ENCODE measurements around the gene BRD3. TPM values are rescaled to one million over a fixed set of nuclear protein-coding genes. Genes with fewer than 3 reads are reported as not detected.
A peak's percentile ranks its signal among the peaks of the same experiment; 100 is the strongest.

The BRD3 gene
- total and polyA plus RNA-seq, 2 of the 8 experiments (the other 6 are each of a cell fraction or from before 2014, with no cell fraction given), result 31.0 to 82.7 TPM

GRCh38 chr9:133992780-133993634 is 74.8 kb downstream of the BRD3 start:
- peak overlapping the region; percentile 90 for H3K18ac ChIP-seq (ENCODE audit: extremely low read depth, low read length)
- H2BK120ac ChIP-seq (replicated peaks; ENCODE audit: low read depth, low read length), result no peak overlapping the region
- no peak for FAIRE-seq
- H3K4me3 ChIP-seq (ENCODE audit: extremely low read depth in 1 of 4, insufficient read depth in 2 of 4, low read depth in 3 of 4, low read length in 4 of 4), result peak overlapping the region; percentile 40 to 93 (median 67)
- H2BK12ac ChIP-seq (ENCODE audit: low read depth, low read length), result no peak overlapping the region
- H3K4me2 ChIP-seq (ENCODE audit: insufficient read depth in 1 of 2, low read depth in 2 of 2, low read length in 2 of 2), result peak overlapping the region; percentile 63 to 97
- H4K8ac ChIP-seq (ENCODE audit: extremely low read depth, insufficient read depth, low read length), result peak overlapping the region; percentile 75
- no peak overlapping the region for H3K23ac ChIP-seq (ENCODE audit: insufficient read length)
- no peak overlapping the region for H2BK15ac ChIP-seq (ENCODE audit: low read length)
- WGBS, 2 experiments (ENCODE audit: extremely low coverage in 1 of 2, insufficient coverage in 1 of 2, insufficient read length in 1 of 2, insufficient replicate concordance in 2 of 2, low coverage in 1 of 2, low lambda C conversion rate in 2 of 2, missing lambda C conversion rate in 1 of 2), result 3% methylated on average over 40 of the region's 74 CpGs; no CpG with 5 or more reads in 1 of the 2 experiments
- no peaks in the 10 kb centered on the region for H3K36me3 ChIP-seq (ENCODE audit: control insufficient read depth in 2 of 4, insufficient read depth in 4 of 4, low read length in 3 of 4)
- H2BK20ac ChIP-seq (ENCODE audit: low read length), result no peak overlapping the region
- H2AFZ ChIP-seq (ENCODE audit: low read length), result peak overlapping the region; percentile 60; the same call in 1 of the 2 replicates
- POLR2A ChIA-PET (ENCODE audit: partially characterized antibody), result interaction anchor here (1.2 to 1.3 kb wide), 2 partner anchors 14 to 108 kb away, joined by 3 to 5 read pairs; no protein-coding TSS in a partner anchor
- peak overlapping the region; percentile 53 for H3K56ac ChIP-seq (replicated peaks; ENCODE audit: insufficient read length, low read depth, low read length)
- peaks cover 9 to 30% of the 10 kb centered on the region in 2 experiments; a peak in 3 of 4 replicates for H3K79me2 ChIP-seq (ENCODE audit: control insufficient read depth in 1 of 2, insufficient read depth in 2 of 2, low read length in 2 of 2)
- CTCF ChIA-PET (ENCODE audit: partially characterized antibody), result interaction anchor here (0.7 to 5.5 kb wide), 54 partner anchors 8 to 404 kb away, joined by 3 to 75 read pairs (median 7); partner anchors contain the start of gene SARDH
- H2AK5ac ChIP-seq (ENCODE audit: low read depth, low read length), result no peak overlapping the region; the same call in 1 of the 2 replicates
- H4K91ac ChIP-seq (replicated peaks; ENCODE audit: insufficient read length, low read length), result peak overlapping the region; percentile 81
- no peaks in the 10 kb centered on the region for H3K27me3 ChIP-seq (replicated peaks in 1 of 4; ENCODE audit: control insufficient read depth in 3 of 4, extremely low read depth in 1 of 4, insufficient read depth in 3 of 4, low read length in 3 of 4)
- H2BK5ac ChIP-seq (ENCODE audit: low read depth, low read length), result peak overlapping the region; percentile 75; the same call in 1 of the 2 replicates
- peaks cover 8% of the 10 kb centered on the region; the same call in 1 of the 2 replicates for H3K23me2 ChIP-seq (ENCODE audit: low read depth, low read length)
- no peaks in the 10 kb centered on the region for H3K9me3 ChIP-seq (ENCODE audit: insufficient read depth in 2 of 2, low read depth in 1 of 2, low read length in 1 of 2)
- peaks cover 13 to 16% of the 10 kb centered on the region in 2 experiments for H4K20me1 ChIP-seq (replicated peaks in 1 of 2; ENCODE audit: control insufficient read depth in 1 of 2, insufficient read depth in 2 of 2, low read length in 2 of 2)
- peak overlapping the region; percentile 88 for H3K4ac ChIP-seq (replicated peaks; ENCODE audit: insufficient read length, low read depth, low read length)
- no peak overlapping the region for H3K14ac ChIP-seq (ENCODE audit: insufficient read length)
- peak overlapping the region; percentile 54; the same call in 1 of the 2 replicates for H3K27ac ChIP-seq (ENCODE audit: low read depth, low read length)
- peaks cover 10% of the 10 kb centered on the region; the same call in 1 of the 2 replicates for H3K79me1 ChIP-seq (ENCODE audit: low read depth, low read length)
- peak overlapping the region in 3 of 4 experiments; percentile 58 to 89 (median 62); a peak in 5 of 7 replicates for H3K9ac ChIP-seq (replicated peaks in 1 of 4; ENCODE audit: extremely low read depth in 1 of 4, low read depth in 3 of 4, low read length in 3 of 4)
- DNase-seq (ENCODE audit: low read depth in 1 of 2, low spot score in 2 of 2), result peak; percentile 39 to 84
- H4K5ac ChIP-seq (ENCODE audit: insufficient read length, low read depth, low read length), result peak overlapping the region; percentile 64
- peaks cover 0 to 20% (median 11%) of the 10 kb centered on the region in 4 experiments; a peak in 5 of 7 replicates for H3K4me1 ChIP-seq (replicated peaks in 1 of 4; ENCODE audit: control insufficient read depth in 3 of 4, insufficient read depth in 4 of 4, low read length in 3 of 4)
- 0 out of 2 replicates have a peak, but pooled peaks have one; percentile 19 for TF ChIP-seq RBBP5 (IDR thresholded peaks at IDR 0.05; ENCODE audit: borderline replicate concordance, low read depth, low read length)
- TF ChIP-seq BACH1 (IDR thresholded peaks at IDR 0.05; ENCODE audit: low read length), result peak; percentile 47; the same call in 1 of the 2 replicates
- peak in 1 of 2 experiments; percentile 19; a peak in 2 of 4 replicates for TF ChIP-seq SIN3A (conservative IDR thresholded peaks at IDR 0.05 in 1 of 2, IDR thresholded peaks at IDR 0.05 in 1 of 2; ENCODE audit: low read depth in 1 of 2, low read length in 2 of 2)
- TF ChIP-seq KDM4A (IDR thresholded peaks at IDR 0.05; ENCODE audit: low read depth, low read length, severe bottlenecking), result peak; percentile 58
- TF ChIP-seq RAD21 (IDR thresholded peaks at IDR 0.05 in 1 of 2, conservative IDR thresholded peaks at IDR 0.05 in 1 of 2; ENCODE audit: low read depth in 2 of 2, low read length in 2 of 2), result 0 out of 4 replicates have a peak, but pooled peaks of 1 of the 2 experiments have one; percentile 10
- peak; percentile 7; the same call in 1 of the 2 replicates for TF ChIP-seq MAX (IDR thresholded peaks at IDR 0.05)
- TF ChIP-seq CBX8 (IDR thresholded peaks at IDR 0.05; ENCODE audit: borderline replicate concordance, low read depth, low read length), result no peak
- no peak for TF ChIP-seq CHD2 (IDR thresholded peaks at IDR 0.05; ENCODE audit: low read length)
- 0 out of 2 replicates have a peak, but pooled peaks have one; percentile 3 for TF ChIP-seq TAF1 (IDR thresholded peaks at IDR 0.05; ENCODE audit: low read depth, low read length)
